GM12874 (cell line): ENCODE data around the gene KRTAP12-3.

Source experiments
- CTCF ChIP-seq: IDR thresholded peaks from 2 replicates; pipeline ENCODE4 v1.5.1; 2011; ENCODE audit warnings: low read depth, mild to moderate bottlenecking, control low read depth, low read length, moderate library complexity; ENCODE audit not compliant: insufficient read depth

The KRTAP12-3 gene

GRCh38 chr21:44650973-44651675 is 6.6 kb upstream of the KRTAP12-3 start:
- no peak for TF ChIP-seq CTCF

DNA sequence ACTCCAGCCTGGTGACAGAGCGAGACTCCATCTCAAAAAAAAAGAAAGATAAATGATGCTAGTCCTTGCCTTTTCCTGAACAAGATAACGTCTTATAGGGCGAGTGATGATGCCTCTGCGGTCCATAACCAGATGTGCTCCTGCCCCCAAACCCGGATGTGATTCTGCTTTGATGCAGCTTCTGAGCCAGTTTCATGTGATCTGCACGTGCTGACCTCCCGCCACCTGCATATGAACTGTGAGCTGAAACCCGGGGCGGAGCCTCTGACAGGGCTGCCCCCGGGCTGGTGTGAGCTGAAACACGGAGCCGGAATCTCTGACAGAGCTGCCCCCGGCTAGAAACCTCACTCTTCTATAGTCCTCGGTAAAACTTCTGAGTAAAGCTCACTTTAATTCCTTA is 4.6 kb upstream of the KRTAP12-3 start:
- TF ChIP-seq CTCF: no peak

DNA sequence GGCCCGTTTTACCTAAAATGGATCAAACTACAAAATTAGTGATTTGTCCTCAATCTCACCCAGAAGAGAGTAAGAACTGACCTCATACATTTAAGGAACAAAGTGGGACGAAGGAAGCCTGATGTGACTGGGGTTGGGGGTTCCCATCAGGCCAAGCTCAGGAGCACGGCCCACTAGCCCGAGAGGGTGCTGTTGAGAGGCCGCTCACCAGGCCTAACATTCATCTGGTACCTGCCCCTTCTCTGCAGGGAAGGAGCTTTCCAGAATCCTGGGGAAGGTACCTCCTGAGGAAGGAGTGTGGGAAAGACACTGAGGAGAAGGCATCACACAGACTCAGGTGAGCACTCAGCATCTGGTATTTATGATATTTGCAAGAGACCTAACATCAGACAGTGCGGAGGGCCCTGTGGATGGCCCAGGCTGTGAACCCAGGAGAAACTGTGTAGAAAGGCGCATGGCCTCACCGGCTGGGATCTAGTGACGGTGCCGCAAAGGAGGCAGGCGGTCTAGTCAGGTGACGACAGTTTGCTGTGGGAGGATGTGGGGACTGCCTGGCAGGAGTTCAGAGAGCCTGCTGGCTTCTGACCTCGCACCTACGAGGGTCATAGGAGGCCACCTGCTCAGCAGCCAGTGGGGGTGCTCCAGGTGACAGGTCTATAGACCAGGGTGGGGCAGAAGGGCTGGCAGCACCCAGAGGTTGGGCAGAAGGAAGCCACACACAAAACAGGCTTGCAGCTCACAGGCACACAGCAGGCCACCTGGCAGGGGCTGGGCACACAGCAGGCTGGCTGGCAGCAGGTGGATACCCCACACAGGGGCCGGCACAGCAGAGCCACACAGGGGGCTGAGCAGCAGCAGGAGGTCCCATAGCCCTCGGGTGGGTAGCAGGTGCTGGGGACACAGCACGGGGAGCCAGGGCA is 3.8 kb upstream of the KRTAP12-3 start:
- no peak for TF ChIP-seq CTCF

DNA sequence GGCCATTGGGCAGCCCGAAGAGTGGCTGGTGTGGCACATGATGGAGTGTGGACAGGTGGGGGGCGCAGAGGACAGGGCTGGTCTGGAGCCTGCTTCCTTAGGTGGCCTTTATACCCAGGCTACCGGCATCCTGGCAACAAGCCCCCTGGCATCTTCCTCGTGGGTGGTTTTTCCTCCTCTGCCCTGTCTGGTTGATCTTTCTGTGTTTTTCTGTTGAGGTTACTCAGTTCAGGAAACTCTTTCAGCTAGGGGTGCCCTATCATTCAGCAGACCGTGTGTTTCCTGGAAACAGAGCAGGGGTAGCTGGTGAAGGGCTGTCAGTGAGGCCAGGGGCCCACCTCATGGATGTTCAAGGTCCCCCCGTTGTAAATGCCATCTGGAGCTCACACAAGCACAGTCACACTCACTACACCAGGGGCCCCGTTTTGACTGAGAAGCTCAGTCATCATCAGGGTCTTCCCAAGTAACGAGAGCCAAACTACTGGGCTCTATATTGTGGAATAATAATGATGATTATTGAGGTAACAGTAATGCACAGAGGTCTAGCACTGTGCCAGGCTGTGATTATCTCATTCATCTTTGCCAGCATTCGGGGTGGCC is 3.1 kb upstream of the KRTAP12-3 start, which contains the start of gene KRTAP12-4:
TSS of gene KRTAP12-4 (minus strand) at position 84 of the 600 bp plus-strand sequence. CDS start at position 39, 45 bp downstream.
- TF ChIP-seq CTCF: no peak

DNA sequence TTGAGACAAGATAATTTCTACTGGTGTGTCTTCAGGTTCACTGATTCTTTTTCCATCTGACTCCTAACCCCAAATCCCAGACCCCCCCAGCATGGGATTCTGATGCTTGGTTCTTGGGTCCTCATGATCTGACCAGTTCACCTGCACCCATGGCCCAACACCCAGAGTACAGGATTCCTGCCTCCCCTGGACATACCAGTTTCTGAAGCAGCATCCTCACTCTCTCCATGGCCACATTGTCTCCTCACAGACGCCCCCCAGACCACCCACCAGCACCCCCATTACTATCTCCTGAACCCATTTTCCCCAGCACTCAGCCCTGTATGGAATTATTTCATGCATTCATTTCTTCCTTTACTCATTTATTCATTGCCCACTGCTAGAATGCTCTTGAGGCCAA is 864 bp upstream of the KRTAP12-3 start:
- no peak for TF ChIP-seq CTCF

GRCh38 chr21:44658541-44658910 is 794 bp downstream of the KRTAP12-3 start:
- no peak for TF ChIP-seq CTCF
